ENCODE data around the gene MOV10L1.

Gene MOV10L1

GRCh38 chr22:50089682-50090411 is at the start of gene MOV10L1:
Gene MOV10L1, plus strand, starts transcription at chr22:50090006. Its CDS starts 83 bp downstream, at chr22:50090089.
- no peak for DNase-seq (ENCODE audit: low read depth in 2 of 2)

- DNase-seq (ENCODE audit: low read depth in 2 of 2), result no peak
Measured at GRCh38 chr22:50040717-50041116, 49.1 kb upstream of the MOV10L1 start.

- no peak for DNase-seq (ENCODE audit: low read depth in 2 of 2)
Measured at GRCh38 chr22:50041361-50042065, 48.3 kb upstream of the MOV10L1 start.

- DNase-seq (ENCODE audit: low read depth in 2 of 2), result no peak
Measured at GRCh38 chr22:50044485-50045118, 45.2 kb upstream of the MOV10L1 start.

DNA sequence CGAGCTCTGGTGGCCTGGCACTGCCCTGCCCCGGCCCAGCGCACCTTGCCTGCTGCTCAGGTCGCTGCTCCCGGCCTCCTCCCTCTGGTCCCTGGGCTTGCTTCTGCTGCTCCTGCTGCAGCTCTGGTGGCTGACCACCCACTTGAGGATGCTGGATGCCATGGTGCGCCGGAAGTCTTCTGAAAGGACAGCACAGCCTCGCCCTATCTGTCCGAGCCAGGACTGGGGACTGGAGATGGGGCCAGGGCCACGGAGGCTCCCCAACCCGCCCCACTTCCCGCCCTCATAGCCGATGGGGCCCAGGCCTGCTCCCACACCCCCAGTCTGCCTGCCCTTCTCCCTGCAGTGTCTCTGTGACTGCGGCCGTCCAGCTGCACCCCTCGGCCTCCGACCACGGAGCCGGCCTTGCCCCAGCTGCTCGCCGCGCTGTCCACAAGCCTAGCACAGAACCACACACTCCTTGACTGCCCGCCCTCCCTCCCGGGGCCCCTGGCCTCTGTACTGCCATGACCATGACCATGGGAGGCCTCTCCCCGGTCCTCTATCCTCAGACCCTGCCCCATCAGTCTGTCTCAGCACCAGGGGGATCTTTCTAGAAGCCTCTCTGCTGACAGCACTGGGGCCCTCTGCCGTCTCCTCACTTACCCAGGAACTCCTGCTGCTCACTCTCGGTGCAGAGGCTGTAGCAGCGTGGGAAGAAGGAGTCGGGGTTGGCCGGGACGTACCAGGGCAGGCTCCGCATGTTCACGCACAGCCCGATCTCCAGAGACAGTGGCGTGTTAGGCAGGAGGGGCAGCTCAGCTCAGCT is 44.4 kb upstream of the MOV10L1 start:
- no peak for DNase-seq (ENCODE audit: low read depth in 2 of 2)

GRCh38 chr22:50046019-50046415 is 43.8 kb upstream of the MOV10L1 start:
- no peak for DNase-seq (ENCODE audit: low read depth in 2 of 2)

- no peak for DNase-seq (ENCODE audit: low read depth in 2 of 2)
Measured at GRCh38 chr22:50046481-50047245, 43.1 kb upstream of the MOV10L1 start.

DNA sequence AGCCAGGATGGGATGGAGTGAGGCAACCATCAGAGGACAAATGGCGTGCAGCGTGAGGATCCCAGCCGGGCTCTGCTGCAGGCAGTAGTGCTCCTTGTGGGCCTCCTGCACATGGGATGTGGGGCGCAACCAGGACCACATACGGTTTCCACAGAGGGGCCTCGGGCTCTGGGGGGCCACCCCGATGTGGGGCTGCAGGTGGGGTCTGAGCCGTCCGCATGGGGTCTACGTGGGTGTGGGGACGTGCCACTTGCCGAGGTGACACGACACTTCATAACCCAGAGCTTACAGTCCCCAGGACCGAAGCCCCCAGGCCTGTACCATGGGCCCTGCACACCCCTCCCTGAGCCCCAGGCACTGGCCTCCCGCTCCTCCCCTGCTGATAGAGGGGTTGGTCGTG is 42.5 kb upstream of the MOV10L1 start:
- no peak for DNase-seq (ENCODE audit: low read depth in 2 of 2)

GRCh38 chr22:50048061-50048765 is 41.6 kb upstream of the MOV10L1 start:
- DNase-seq (ENCODE audit: low read depth in 2 of 2), result no peak

GRCh38 chr22:50048836-50049235 is 41.0 kb upstream of the MOV10L1 start:
- DNase-seq (ENCODE audit: low read depth in 2 of 2), result no peak

DNA sequence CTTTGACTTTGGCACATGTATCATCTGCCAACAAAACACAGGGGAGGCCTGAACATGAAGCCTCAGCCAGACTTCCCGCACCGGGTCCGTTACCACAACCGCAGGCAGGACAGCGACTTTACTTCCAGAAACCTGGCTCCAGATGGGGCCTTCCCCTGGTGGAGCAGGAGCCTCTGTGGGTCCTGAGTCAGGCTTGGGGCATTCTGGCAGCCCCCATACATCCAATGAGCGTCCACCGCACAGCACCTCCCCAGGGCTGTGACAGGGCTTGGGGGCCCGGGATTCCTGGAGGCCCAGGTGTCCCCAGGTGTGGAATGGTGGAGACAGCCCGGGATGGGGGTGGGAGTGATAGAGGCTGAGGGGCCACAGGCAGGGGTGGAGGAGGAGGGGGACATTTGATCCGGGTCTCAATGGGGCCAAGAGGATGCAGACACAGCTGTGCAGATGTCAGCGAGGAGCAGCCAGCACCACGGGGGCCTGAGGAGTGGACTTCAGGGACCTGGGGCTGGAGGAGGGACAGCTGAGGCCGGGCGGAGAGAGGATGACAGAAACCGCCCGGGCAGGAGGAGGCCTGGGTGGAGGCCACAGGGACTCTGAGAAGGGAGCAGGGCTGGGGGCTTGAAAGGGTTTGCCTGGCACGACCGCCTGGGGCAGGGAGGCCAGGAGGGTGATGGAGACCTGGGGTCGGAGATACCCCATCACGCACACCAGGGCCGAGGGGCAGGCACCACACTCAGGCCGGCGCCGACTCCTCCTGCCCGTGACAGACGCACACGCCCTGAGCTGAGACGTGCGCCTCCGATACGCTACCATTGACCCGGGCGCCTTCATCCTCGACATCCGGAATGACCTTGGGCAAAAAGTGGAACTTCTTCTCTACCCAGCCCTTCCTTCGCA is 40.3 kb upstream of the MOV10L1 start:
- DNase-seq (ENCODE audit: low read depth in 2 of 2), result no peak

DNA sequence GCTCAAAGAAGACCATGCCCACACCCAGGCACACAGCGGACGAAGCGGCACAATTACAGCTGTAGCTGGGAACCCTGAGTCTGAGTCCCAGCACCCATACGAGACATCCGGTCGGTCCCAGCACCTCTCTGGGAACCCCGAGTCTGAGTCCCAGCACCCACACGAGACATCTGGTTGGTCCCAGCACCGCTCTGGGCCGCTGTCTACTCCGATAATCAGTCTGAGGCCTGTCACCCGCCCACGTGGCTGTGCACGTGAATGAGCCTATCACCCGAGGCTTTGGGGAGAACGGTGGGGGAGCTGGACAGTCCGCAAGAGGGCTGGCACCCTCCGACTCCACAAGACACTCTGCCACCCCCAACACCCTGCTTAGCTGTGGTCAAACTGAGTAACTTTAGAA is 37.9 kb upstream of the MOV10L1 start:
- DNase-seq (ENCODE audit: low read depth in 2 of 2), result no peak

GRCh38 chr22:50053861-50054260 is 35.9 kb upstream of the MOV10L1 start:
- no peak for DNase-seq (ENCODE audit: low read depth in 2 of 2)

- DNase-seq (ENCODE audit: low read depth in 2 of 2), result no peak
Measured at GRCh38 chr22:50056214-50056972, 33.4 kb upstream of the MOV10L1 start.

GRCh38 chr22:50057278-50058060 is 32.3 kb upstream of the MOV10L1 start:
- DNase-seq (ENCODE audit: low read depth in 2 of 2), result no peak

DNA sequence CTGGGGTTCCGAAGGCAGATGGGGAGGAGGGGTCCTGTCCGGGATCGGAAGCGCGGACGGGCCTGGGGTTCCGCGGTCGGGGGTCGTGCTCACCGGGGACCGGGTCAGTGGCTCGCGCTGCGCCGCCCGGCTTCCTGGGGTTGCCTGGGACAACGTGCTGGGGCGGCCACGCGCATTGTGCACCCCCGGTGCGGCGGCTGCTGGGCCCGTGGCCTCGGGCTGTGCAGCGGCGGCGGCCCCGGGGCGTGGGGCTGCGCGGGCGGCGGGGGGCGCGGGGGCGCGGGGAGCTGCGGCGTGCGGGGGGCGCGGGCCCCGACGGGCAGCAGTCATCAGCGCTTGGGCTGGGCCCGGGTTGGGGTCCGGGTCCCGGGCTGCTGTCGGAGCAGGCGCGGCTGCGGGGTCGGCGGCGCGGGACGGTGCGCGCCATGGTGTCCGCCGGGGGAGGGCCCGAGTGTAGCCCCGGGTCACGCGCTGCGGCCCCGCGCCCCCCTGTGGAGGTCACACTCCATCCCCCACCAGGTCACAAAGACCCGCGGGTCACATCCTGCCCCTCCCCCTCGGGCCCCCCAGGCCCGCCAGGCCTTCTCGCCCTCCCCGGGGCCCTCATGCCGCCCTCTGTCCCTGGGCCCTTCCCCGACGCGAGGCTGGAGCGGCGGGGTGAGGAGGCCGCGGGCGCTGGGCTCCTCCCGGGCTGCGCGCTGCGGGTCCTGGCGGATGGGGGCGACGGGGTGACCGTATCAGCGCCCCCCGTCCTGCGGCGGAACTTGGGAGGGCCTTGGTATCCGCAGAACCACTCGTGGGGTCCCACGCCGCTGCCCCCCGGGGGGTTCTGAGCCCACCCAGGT is 31.5 kb upstream of the MOV10L1 start, which contains the start of gene TTLL8:
Gene TTLL8 (minus strand): TSS at position 238 of the 845 bp plus-strand sequence.
- no peak for DNase-seq (ENCODE audit: low read depth in 2 of 2)

Data from stimulated activated CD4-positive, alpha-beta T cell treated with anti-CD3 and anti-CD28 coated beads, Interleukin-1b, Interleukin-23, amount 100 ng/mL, for 4 hours (primary cell).